Sciatic nerve (tissue), 2 donors: ENCODE data around the gene SAMD9. TPM values are rescaled to one million over a fixed set of nuclear protein-coding genes. Genes with fewer than 3 reads are reported as not detected.
"Not testable (repeated sequence)": the region's sequence is repeated elsewhere in the genome, so short reads cannot be mapped to it uniquely, and the experiment has no call there.

Experiments used
- ATAC-seq: fragments of 200-7000 bp; cut with Tn5 transposase; one replicate; pipeline ENCODE4 v1.9.1; 2020; ENCODE audit warnings: mild to moderate bottlenecking, moderate library complexity
- DNase-seq: peaks from one replicate; pipeline ENCODE4 v3.0.0-alpha.2; 2020; ENCODE audit warnings: low spot score
- intact Hi-C: fragments of 100-400 bp; cut with DNase I; formaldehyde crosslinking; loops from one replicate; pipeline ENCODE4 v1.14.2; 2022
- total RNA-seq: library from RNA; stranded (reverse); fragmentation: NEBNext Ultra II Directional; extraction: Animal tissue kit (Norgen Biotek cat#: 25700); gene quantifications from one replicate; pipeline ENCODE4 v1.2.1, GENCODE V29; 2021
- donor health status: DM: no; HTN: no; CAD: no.
- donor health status: DM: no; HTN: no; CAD: no.

The SAMD9 gene
- total RNA-seq, 1 donor from 2014 or later = 10.2 TPM

DNA sequence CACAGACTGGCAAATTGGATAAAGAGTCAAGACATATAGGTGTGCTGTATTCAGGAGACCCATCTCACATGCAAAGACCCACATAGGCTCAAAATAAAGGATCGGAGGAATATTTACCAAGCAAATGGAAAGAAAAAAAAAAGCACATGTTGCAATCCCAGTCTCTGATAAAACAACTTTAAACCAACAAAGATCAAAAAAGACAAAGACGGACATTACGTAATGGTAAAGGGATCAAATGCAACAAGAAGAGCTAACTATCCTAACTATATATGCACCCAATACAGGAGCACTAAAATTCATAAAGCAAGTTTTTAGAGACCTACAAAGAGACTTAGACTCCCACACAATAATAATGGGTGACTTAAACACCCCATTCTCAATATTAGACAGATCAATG is 5.8 kb upstream of the SAMD9 start:
- DNase-seq, ATAC-seq, intact Hi-C loops: not testable (repeated sequence)

DNA sequence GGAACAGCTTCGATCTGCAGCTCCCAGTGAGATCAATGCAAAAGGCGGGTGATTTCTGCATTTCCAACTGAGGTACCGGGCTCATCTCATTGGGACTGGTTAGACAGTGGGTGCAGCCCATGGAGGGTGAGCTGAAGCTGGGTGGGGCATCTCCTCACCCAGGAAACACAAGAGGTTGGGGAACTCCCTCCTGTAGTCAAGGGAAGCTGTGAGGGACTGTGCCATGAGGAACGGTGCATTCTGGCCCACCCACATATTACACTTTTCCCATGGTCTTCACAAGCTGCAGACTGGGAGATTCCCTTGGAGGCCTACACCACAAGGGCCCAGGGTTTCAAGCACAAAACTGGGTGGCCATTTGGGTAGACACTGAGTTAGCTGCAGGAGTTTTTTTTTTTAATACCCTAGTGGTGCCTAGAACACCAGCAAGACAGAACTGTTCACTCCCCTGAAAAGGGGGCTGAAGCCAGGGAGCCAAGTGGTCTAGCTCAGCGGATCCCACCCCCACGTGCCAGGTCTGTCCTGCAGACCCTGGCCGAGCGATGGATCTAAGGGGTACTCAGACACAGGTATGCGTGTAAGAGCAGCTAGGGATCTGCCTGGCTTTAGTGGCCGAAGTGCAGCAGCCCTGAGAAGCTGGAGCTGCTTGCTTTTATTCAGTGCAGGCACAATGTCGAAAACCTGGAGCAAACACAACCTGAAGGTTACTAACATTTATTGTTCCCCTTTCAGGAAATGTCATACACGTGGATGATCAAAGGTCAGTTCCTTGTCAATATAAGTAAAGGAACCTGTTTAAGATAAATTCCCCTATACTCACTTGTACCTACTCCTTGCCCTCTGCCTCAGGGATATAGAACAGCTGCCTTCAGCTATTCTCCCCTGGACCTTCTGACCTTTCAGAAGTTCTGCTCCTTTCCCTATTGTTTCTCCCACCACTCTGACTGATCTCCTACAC is 3.1 kb upstream of the SAMD9 start:
- ATAC-seq = no peak
- intact Hi-C loops = no loop called here
- no peak for DNase-seq

DNA sequence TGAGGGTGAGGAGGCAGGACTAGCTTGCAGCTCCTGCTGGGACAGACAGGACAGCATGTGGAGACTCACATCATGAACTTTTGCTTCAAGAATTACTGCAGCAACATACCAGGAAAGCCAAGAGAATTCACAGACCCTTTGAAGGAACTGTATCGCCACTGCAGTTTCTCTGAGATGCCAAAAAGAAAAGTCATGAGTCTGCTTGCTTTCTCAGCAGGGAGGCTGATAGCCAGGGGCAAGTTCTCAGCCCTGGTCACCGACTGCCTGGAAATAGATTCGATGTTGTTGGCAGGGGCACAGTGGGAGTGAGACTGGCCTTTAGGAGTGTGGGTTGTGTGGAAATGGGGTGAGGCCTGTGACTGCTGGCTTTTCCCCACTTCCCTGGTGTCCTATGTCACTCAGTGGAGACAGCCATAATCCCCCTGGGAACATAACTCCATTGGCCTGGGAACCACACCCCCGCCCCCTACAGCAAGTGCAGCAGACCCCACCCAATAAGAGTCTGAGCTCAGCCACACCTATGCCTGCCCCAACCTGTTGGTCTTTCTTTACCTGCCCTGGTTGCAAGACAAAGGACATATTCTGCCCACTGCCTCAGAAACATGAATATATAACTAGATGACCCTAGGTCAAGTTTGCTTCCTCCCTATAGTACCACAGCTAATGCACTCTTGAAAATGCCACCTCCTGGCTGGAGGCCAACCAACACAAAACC is 1.6 kb upstream of the SAMD9 start:
- no peak for DNase-seq
- intact Hi-C loops = no loop called here
- ATAC-seq = no peak

DNA sequence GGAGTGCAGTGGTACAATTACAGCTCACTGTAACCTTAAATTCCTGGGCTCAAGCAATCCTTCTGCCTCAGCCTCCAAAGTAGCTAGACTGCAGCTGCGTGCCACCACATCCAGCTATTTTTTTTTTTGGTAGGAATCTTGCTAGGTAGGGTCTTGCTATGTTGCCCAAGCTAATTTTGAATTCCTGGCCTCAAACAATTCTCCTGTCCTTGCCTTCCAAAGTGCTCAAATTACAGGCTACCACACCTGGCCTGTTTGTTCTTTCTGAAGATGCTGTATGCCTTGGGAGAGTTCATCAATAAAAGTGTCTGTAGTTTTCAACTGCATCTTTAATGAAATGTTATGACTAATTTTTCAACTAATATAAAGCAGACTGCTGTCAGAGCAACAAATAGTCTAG is 452 bp downstream of the SAMD9 start:
- ATAC-seq = peak; percentile 29
- intact Hi-C loops = no loop called here
- no peak for DNase-seq

DNA sequence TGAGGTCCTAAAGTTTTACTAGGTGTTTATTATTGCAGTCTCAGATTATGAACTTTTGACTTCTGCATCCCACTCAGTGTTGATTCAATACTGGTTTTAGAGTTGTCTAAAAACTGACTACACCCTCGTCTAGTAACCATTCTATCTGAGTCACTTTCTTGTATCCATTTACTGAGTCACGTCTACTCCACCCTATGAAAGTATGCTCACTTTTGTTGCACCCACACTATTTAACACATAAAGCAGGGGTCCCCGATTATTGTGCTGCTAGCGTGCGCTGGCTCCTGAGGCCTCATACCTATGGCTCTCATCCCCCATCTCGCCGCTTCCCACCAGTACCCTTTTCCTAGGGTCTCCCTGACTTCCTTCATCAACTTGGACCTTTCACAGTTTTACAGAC is 2.0 kb downstream of the SAMD9 start:
- ATAC-seq = no peak
- no peak for DNase-seq
- intact Hi-C loops = no loop called here

DNA sequence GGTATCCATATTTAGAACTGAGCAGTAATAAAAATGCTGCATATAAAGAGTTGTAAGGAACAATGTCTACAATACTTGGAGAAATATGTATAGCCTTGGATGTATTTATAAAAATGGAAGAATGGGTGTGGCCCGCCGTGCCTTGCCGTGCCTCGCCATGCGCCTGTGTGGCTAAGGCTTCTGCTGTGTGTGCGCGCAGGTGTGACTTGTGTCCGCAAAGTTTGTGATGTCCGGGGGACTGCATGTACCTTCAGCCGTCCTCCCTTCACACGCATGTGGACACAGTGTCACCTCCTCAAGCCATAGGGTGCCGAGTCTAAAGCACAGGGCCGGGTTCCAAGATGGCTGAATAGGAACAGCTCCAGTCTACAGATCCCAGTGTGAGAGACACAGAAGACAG is 9.8 kb downstream of the SAMD9 start:
- intact Hi-C loops = no loop called here
- ATAC-seq = no peak
- DNase-seq = no peak

DNA sequence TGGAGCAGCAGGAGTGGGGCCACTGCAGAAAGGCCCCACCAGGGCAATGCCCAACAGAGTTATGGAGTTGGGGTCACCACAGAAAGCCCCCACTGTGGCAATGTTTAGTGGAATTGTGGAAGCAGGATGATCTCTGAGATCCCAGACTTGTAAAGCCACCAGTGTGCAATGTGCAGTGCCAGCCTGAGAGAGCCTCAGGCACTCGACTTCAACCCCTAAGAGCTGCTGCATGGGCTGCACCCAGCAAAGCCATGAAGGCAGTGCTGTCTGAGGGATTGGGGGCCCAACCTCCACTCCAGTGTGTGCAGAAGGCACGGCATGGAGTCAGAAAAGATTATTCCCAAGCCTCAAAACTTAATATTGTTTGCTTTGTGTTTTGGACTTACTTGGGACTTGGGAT is 20.4 kb downstream of the SAMD9 start:
- intact Hi-C loops = no loop called here
- DNase-seq = no peak
- no peak for ATAC-seq

DNA sequence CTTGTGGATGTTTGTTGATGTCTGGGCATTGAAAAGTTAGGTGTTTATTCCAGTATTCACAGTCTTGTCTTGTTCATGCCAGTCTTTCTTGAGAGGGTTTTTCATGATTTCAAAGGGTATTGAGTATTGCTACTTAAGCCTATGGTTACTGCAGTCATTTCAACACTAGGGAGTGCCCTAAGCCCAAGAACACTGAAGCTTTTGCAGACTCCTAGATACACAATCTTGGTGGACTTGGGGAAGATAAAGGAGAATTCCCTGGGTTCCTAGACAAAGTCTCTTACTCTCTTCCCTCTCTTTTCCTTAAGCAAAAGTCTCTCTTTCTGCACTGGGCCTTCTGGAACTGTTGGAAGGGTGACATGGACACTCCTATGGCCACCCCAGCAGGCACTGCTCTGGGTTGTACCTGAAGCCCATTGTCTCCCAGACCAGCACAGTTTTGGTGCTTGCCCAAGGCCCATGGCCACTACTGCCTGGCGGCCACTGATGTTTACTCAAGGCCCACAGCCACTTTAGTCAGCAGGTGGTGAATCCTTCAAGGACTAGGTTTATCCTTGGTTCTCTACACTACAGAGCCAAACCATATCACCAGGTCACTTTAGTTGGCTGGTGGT is 24.9 kb downstream of the SAMD9 start:
- ATAC-seq = no peak
- no peak for DNase-seq
- intact Hi-C loops = no loop called here

DNA sequence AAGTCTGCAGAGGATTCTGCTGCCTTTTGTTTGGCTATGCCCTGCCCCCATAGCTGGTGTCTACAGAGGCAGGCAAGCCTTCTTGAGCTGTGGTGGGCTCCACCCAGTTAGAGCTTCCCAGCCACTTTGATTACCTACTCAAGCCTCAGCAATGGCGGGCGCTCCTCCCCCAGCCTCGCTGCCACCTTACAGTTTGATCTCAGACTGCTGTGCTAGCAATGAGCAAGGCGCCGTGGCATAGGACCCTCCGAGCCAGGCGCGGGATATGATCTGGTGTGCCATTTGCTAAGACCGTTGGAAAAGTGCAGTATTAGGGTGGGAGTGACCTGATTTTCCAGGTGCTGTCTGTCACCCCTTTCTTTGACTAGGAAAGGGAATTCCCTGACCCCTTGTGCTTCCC is 44.4 kb downstream of the SAMD9 start:
- ATAC-seq, DNase-seq, intact Hi-C loops: not testable (repeated sequence)

DNA sequence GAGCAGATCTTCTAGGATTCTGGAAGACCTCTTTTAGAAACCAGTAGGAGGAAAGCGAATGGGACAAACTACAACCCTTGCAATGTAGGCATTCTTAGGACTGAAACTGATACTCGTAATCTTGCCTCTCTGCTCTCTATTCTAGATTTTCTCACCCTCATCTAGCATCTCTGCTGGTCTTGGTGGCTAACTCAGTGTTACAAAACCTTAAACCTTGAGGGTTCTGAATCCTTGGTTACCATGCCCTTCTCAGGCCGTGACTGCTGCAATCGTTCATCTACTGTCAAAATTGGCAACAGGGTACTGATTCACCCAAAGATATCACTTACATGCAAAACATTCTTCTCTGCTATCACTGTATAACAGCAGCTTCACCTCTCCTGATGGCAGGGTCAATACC is 55.2 kb downstream of the SAMD9 start:
- no peak for ATAC-seq
- no peak for DNase-seq
- intact Hi-C loops = no loop called here

DNA sequence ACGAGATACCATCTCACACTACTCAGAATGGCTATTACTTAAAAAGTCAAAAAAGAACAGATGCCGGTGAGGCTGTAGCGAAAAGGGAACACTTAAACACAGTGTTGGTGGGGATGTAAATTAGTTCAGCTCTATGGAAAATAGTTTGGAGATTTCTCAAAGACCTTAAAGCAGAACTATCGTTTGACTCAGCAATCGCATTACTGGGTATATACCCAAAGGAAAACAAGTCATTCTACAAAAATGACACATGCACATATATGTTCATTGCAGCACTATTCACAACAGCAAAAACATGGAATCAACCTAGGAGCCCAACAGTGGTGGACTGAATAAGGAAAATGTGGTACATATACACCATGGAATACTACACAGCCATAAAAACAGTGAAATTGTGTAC is 56.9 kb downstream of the SAMD9 start:
- no peak for ATAC-seq
- no peak for DNase-seq
- intact Hi-C loops = no loop called here

DNA sequence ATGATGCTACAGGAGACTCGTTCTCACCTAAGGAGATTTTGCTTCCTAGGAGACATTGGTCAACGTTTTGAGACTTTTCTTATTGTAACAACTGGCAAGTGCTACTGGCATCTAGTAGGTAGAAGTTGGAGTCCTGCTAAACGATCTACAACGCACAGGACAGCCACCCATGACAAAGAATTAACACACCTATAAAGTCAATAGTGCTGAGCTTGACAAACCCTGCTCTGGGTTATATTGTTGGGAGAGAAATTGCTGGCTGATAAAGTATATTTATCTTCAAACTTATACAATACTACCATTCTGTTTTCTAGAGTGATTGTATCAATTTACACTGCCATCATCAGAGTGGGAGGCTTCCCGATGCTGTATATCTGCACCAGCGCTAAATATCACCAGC is 57.8 kb downstream of the SAMD9 start:
- intact Hi-C loops = no loop called here
- ATAC-seq (no peak), DNase-seq (no peak)

DNA sequence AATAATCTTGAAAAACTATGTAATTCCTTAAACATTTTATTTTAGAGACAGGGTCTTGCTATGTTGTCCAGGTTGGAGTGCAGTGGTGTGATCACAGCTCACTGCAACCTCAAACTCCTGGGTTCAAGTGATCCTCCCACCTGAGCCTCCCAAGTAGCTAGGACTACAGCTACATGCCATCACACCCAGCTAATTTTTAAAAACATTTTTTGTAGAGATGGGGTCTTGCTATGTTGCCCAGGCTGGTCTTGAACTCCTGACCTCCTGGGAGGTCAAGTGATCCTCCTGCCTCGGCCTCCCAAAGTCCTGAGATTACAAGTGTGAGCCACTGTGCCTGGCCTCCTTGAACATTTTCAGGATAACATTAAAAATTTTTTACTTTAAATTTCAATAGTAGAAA is 61.2 kb downstream of the SAMD9 start:
- not testable (repeated sequence) for DNase-seq, ATAC-seq
- intact Hi-C loops = loop anchor here (10.0 kb wide), 1 partner anchor 432 kb away; no protein-coding TSS in a partner anchor

DNA sequence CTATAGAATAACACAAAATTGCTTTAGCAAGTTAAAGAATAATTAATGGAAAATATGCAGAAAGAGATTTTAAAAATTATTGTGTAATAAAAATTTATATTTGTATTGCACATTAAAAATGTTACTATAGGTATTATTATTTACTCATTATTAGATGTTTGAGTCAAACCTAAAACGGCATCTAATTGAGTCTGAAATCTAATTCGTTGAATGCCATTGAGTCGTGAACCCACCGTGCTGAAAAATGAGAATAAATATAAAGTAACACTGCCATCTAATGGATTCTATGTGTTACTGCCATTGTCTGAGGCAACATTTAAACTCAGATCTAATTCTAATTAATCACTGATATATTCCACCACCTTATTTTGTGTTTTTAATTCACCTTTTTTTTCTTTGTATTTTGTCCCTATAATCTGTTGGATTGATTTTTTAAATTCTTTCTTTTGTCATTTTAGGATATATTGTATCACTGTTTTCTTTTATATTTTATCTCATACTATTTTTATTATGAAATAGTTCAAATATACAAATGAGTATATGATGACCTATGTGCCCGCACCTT is 62.2 kb downstream of the SAMD9 start:
- DNase-seq = no peak
- peak; percentile 56 for ATAC-seq
- intact Hi-C loops = loop anchor here (10.0 kb wide), 1 partner anchor 431 kb away; no protein-coding TSS in a partner anchor

DNA sequence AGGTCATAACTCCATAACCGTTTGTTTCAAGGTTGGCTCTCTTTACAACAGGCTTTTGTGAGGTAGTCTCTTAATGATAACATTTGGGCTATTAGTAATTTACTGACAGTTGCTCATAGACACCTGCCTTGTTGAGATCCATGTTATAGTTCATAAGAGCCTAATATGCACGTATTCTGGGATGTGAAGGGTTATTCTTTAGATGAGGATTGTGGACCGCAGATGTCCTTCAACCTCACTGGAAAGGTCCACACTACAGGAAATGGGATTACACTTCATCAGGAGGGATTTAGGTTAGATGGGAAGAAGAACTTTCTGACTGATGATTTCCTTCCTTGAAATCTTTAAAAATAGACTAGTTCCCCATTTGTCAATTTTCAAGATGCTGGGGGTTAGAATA is 62.8 kb downstream of the SAMD9 start:
- intact Hi-C loops = loop anchor here (10.0 kb wide), 1 partner anchor 430 kb away; no protein-coding TSS in a partner anchor
- DNase-seq (no peak), ATAC-seq (no peak)

DNA sequence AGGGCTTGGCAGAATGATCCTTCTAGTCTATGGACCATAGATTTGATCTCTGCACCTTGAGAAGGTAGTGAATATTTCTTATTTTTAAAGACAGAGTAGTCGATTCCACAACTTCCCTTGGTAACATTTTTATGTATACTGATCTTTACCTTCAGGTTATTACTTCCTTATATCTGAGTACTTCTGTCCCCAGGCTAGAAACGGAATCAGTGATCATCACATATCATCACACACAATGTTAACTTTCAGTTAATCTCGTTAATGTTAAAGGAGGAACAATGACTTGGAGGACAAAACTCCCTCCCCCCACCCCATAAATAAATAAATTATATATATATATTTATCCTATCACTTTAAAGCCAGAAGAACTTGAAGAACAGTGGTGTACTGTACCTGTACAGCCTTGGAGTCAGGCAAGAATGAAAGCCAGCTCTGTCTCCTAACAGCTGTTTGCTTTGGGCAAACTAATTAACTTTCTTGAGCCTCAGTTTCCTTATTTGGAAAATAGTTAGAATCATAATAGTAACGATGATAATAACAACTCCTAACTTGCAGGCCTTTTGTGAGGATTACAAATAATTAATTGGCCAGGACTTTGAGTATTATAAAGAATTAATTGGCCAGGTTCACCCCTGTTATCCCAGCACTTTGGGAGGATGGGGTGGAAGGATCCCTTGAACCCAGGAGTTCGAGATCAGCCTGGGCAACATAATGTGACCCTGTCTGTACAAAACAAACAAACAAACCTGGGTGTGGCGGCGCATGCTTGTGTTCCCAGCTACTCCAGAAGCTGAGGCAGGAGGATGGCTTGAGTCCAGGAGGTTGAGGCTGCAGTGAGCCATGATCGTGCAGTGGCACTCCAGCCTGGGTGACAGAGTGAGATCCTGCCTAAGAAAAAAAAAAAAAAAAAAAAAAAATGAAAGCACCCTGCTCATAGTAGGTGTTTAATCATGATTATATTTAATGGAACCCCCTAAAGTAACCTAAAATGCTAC is 63.5 kb downstream of the SAMD9 start:
- ATAC-seq (no peak), DNase-seq (no peak)
- intact Hi-C loops = loop anchor here (10.0 kb wide), 1 partner anchor 429 kb away; no protein-coding TSS in a partner anchor

DNA sequence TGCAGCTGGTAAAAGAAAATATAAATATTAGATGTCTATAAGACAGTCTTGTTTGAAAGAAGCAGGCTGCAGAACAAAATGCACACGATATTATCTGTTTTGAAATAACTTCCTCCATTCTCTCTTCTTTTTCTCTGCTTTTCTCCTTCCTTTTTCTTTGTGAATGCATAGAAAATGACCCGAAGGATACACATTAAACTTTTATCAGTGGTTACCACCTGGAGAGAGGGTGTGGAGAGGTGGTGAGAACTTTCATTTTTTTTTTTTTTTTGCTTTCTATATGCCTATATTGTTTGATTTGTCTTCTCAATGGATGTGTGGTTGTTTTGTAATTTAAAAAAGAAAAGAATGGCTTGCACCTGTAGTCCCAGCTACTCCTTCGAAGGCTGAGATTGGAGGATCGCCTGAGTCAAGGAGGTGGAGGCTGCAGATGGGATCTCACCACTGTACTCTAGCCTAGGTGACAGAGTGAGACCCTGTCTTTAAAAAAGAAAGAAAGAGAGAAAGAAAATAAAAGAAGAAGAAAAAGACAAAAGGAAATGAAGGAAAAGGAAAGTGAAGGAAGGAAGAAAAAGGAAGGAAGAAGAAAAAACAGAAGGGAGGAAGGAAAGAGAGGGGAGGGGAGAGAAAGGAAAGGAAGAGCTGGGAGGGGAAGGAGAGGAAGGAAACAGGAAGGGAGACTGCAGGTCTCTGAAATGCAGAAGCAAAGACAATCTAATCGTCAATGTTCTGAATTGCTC is 64.4 kb downstream of the SAMD9 start:
- no peak for ATAC-seq
- intact Hi-C loops = loop anchor here (10.0 kb wide), 1 partner anchor 429 kb away; no protein-coding TSS in a partner anchor
- DNase-seq = no peak
